B cell (primary cell): ENCODE data around the gene SLC38A1. TPM values are rescaled to one million over a fixed set of nuclear protein-coding genes. Genes with fewer than 3 reads are reported as not detected.

Experiments used
- ATAC-seq: fragments of 200-7000 bp; cut with Tn5 transposase; one replicate; pipeline ENCODE4 v1.10.0; 2021; ENCODE audit warnings: low read depth, mild to moderate bottlenecking, moderate number of reproducible peaks, moderate library complexity
- CTCF ChIA-PET: fragments of 350-600 bp; sonication (Branson Sonifier 250); formaldehyde crosslinking; loops from one replicate; lab custom pipeline; 2021; ENCODE audit warnings: antibody characterized with exemption, inconsistent platforms; lab: Charles Lee
- POLR2A ChIA-PET: fragments of 350-600 bp; sonication (Branson Sonifier 250); formaldehyde crosslinking; loops from one replicate; lab custom pipeline; 2021; ENCODE audit warnings: antibody characterized with exemption; lab: Charles Lee
- DNase-seq: peaks from one replicate; pipeline ENCODE4 v3.0.0; 2013
- H2AFZ ChIP-seq: 2 replicates; pipeline ENCODE4 v1.6.1; 2012; ENCODE audit warnings: mild to moderate bottlenecking, low read depth, low read length; ENCODE audit not compliant: insufficient read depth, poor library complexity, severe bottlenecking
- H3K27ac ChIP-seq, 2 donors: 1 replicate in 1 of 2; 2 replicates in 1 of 2; pipeline ENCODE4 v1.5.1; 2012 to 2013; ENCODE audit warnings: low read length in 2 of 2, mild to moderate bottlenecking in 2 of 2, moderate library complexity in 1 of 2
- H3K27me3 ChIP-seq, 4 experiments: fragments of 200-600 bp in 1 of 4; sonication (generic) in 1 of 4; replicated peaks in 1 of 4; 1 replicate in 2 of 4; 2 replicates in 2 of 4; pipeline versions ENCODE4 v1.6.1 to v1.7.0; 2013 to 2016; ENCODE audit warnings: low read length in 3 of 4, mild to moderate bottlenecking in 2 of 4, mixed read lengths in 1 of 4, moderate library complexity in 1 of 4; ENCODE audit not compliant: insufficient read depth in 4 of 4, control insufficient read depth in 3 of 4; ENCODE audit errors: control extremely low read depth in 1 of 4
- H3K36me3 ChIP-seq, 2 experiments: replicated peaks in 1 of 2; 1 replicate in 1 of 2; 2 replicates in 1 of 2; pipeline versions ENCODE4 v1.6.1 to v1.7.1; 2013; ENCODE audit warnings: low read length in 1 of 2; ENCODE audit not compliant: insufficient read depth in 2 of 2, control insufficient read depth in 1 of 2; ENCODE audit errors: control extremely low read depth in 1 of 2, extremely low read depth in 1 of 2
- H3K4me1 ChIP-seq, 2 donors: fragments of 200-600 bp in 1 of 2; sonication (generic) in 1 of 2; 1 replicate in 1 of 2; 2 replicates in 1 of 2; pipeline versions ENCODE4 v1.5.1 to v1.6.1; 2013 to 2017; ENCODE audit warnings: low read length in 2 of 2; ENCODE audit not compliant: control insufficient read depth in 2 of 2, insufficient read depth in 2 of 2
- H3K4me2 ChIP-seq: replicated peaks from 2 replicates; pipeline ENCODE3; 2012; ENCODE audit warnings: mild to moderate bottlenecking, low read depth, low read length; ENCODE audit not compliant: poor library complexity, severe bottlenecking
- H3K4me3 ChIP-seq, 5 experiments: fragments of 200-600 bp in 1 of 5; sonication (generic) in 1 of 5; 1 replicate in 3 of 5; 2 replicates in 2 of 5; pipeline versions ENCODE4 v1.5.1 to v1.7.0; 2011 to 2016; ENCODE audit warnings: low read length in 4 of 5, mild to moderate bottlenecking in 4 of 5, low read depth in 2 of 5, control low read depth in 1 of 5, moderate library complexity in 1 of 5; ENCODE audit not compliant: insufficient read depth in 1 of 5; ENCODE audit errors: control extremely low read depth in 1 of 5, extremely low read depth in 1 of 5
- H3K79me2 ChIP-seq: fragments of 200-600 bp; sonication (generic); one replicate; pipeline ENCODE4 v1.6.0; 2016; ENCODE audit warnings: low read length; ENCODE audit not compliant: control insufficient read depth, insufficient read depth
- H3K9ac ChIP-seq: fragments of 200-600 bp; sonication (generic); 2 replicates; pipeline ENCODE4 v1.6.1; 2017; ENCODE audit warnings: mild to moderate bottlenecking, low read length, moderate library complexity
- H3K9me3 ChIP-seq, 3 donors: one replicate each; pipeline versions ENCODE4 v1.6.1 to v1.7.1; 2013; ENCODE audit warnings: low read length in 2 of 3; ENCODE audit not compliant: control insufficient read depth in 2 of 3, insufficient read depth in 1 of 3; ENCODE audit errors: control extremely low read depth in 1 of 3
- H4K20me1 ChIP-seq: 2 replicates; pipeline ENCODE4 v1.6.0; 2012; ENCODE audit warnings: mild to moderate bottlenecking, low read length; ENCODE audit not compliant: insufficient read depth, control insufficient read depth, poor library complexity, severe bottlenecking
- H3K27ac Mint-ChIP-seq: one replicate; pipeline ENCODE4 v1.8.0; 2021; ENCODE audit warnings: mixed read lengths
- H3K27me3 Mint-ChIP-seq: one replicate; pipeline ENCODE4 v1.8.0; 2021; ENCODE audit warnings: mixed read lengths
- H3K4me1 Mint-ChIP-seq: one replicate; pipeline ENCODE4 v1.8.0; 2021; ENCODE audit warnings: mixed read lengths
- H3K4me3 Mint-ChIP-seq: one replicate; pipeline ENCODE4 v1.8.0; 2021; ENCODE audit warnings: mixed read lengths
- H3K9me3 Mint-ChIP-seq: one replicate; pipeline ENCODE4 v1.8.0; 2022; ENCODE audit warnings: mixed read lengths; ENCODE audit not compliant: insufficient read depth
- EZH2 ChIP-seq: IDR thresholded peaks from 2 replicates; pipeline ENCODE4 v1.6.1; 2012; ENCODE audit warnings: borderline replicate concordance, low read depth, mild to moderate bottlenecking, moderate library complexity, low read length; ENCODE audit not compliant: insufficient read depth, poor library complexity, severe bottlenecking
- WGBS: methylation state at CpG from one replicate; pipeline ENCODE4 v1.1.5; 2013; ENCODE audit warnings: missing lambda C conversion rate; ENCODE audit not compliant: insufficient coverage; 5-methylcytosine and 5-hydroxymethylcytosine counted together
- intact Hi-C: fragments of 100-400 bp; cut with micrococcal nuclease; formaldehyde crosslinking; loops from one replicate; pipeline ENCODE4 v1.10.0; 2022
- polyA plus RNA-seq: library from polyadenylated mRNA; depleted of rRNA; stranded (reverse); fragments of >200 nt; gene quantifications from 2 replicates; pipeline ENCODE4 v1.2.3, GENCODE V29; 2012
- total RNA-seq, 2 donors: library from RNA; stranded (reverse); fragments of 120-200 nt in 1 of 2; gene quantifications; 1 replicate in 1 of 2; 2 replicates in 1 of 2; pipeline versions ENCODE4 v1.2.3 to v1.2.4, GENCODE V29; 2013 to 2022
- TF ChIP-seq, protein P1 (sequence below): fragments of 200-600 bp; IDR thresholded peaks from one replicate; pipeline ENCODE4 v1.8.0; 2022; ENCODE audit warnings: antibody characterized with exemption, mild to moderate bottlenecking

Gene SLC38A1
- total and polyA plus RNA-seq, 2 donors (not counting 1 experiment from before 2014, with no cell fraction given): 38.1 to 205 TPM

DNA sequence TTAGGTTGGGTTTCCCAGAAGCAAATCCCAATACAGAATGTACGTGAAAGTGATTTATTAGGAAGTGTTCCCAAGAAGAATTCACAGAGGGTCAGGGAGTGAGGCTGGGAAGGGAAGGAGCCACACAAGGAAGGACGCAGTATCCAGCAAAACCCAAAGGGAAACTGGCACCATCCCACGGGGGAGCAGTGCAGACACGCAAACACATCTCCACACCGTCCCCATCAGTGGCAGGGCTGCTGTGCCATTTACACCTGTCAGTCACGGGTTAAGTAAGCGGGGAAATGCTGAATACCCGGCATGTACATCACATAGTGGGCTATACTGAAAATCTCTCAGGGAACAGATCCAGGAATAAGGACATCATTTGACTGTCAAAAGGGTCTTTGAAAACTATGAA, 93.9 kb downstream of the SLC38A1 start:
- Histone ChIP-seq H3K4me3 (no peak overlapping the region), H3K9me3 (no peaks in the 10 kb centered on the region), H3K4me1 (peaks cover 55 to 56% of the 10 kb centered on the region in 2 donors), H3K27ac (peak overlapping the region in 1 of 2 donors; percentile 13), H3K9ac (no peak overlapping the region), H4K20me1 (no peaks in the 10 kb centered on the region), H2AFZ (no peak overlapping the region), H3K27me3 (no peaks in the 10 kb centered on the region), H3K4me2 (peak overlapping the region; percentile 62), H3K79me2 (peaks cover 4% of the 10 kb centered on the region), H3K36me3 (no peaks in the 10 kb centered on the region)
- no peak for ATAC-seq
- Mint-ChIP-seq H3K27me3 (no peaks in the 10 kb centered on the region), H3K4me3 (no peak overlapping the region), H3K9me3 (no peaks in the 10 kb centered on the region), H3K4me1 (peaks cover 65% of the 10 kb centered on the region), H3K27ac (peak overlapping the region; percentile 27)
- POLR2A ChIA-PET: no interaction called here
- intact Hi-C loops: no loop called here
- 90% methylated on average over 5 of the region's 8 CpGs for WGBS
- TF ChIP-seq, protein P1, sequence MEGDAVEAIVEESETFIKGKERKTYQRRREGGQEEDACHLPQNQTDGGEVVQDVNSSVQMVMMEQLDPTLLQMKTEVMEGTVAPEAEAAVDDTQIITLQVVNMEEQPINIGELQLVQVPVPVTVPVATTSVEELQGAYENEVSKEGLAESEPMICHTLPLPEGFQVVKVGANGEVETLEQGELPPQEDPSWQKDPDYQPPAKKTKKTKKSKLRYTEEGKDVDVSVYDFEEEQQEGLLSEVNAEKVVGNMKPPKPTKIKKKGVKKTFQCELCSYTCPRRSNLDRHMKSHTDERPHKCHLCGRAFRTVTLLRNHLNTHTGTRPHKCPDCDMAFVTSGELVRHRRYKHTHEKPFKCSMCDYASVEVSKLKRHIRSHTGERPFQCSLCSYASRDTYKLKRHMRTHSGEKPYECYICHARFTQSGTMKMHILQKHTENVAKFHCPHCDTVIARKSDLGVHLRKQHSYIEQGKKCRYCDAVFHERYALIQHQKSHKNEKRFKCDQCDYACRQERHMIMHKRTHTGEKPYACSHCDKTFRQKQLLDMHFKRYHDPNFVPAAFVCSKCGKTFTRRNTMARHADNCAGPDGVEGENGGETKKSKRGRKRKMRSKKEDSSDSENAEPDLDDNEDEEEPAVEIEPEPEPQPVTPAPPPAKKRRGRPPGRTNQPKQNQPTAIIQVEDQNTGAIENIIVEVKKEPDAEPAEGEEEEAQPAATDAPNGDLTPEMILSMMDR: no peak
- no peak for TF ChIP-seq EZH2
- peak; percentile 17 for DNase-seq
- CTCF ChIA-PET: interaction anchor here (1.2 to 1.4 kb wide), 3 partner anchors 13 to 21 kb away, joined by 3 to 4 read pairs (median 4); no protein-coding TSS in a partner anchor

DNA sequence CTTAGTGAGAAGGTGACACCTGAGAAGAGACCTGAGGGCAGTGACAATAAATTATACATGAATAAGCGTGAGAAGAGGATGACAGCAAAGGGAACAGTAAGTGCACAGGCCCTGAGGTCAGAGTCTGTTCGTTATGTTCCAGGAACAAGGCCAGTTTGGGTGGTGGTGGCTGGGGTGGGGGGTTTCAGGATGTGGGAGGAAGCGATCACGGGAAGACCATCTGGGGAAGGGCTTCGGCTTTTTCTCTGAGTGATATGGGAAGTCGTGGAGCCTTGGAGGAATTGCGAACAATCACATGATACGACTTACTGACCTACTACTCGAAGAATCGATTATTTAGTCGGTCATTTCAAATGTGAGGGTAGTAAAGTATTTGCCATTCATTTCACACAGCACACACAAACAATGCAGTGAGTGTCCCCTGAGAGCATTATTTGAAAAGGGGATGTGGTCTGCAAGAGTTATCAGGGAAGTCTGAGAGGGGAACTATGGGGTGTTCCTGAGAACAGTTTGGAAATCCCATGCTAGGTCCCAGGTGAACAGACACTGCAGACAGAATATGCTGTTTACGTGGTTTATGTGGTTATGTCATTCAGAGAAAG, 94.7 kb downstream of the SLC38A1 start:
- ChIA-PET POLR2A (no interaction called here), CTCF (interaction anchor here (1.3 kb wide), 1 partner anchor 13 kb away, joined by 4 read pairs; no protein-coding TSS in a partner anchor)
- Histone ChIP-seq H3K4me3 (peak overlapping the region in 1 of 5 experiments; percentile 29), H3K9me3 (no peaks in the 10 kb centered on the region), H3K36me3 (no peaks in the 10 kb centered on the region), H3K9ac (peak overlapping the region; percentile 25), H3K4me2 (peak overlapping the region; percentile 62), H2AFZ (no peak overlapping the region), H4K20me1 (no peaks in the 10 kb centered on the region), H3K27me3 (no peaks in the 10 kb centered on the region), H3K79me2 (peaks cover 4% of the 10 kb centered on the region), H3K27ac (peak overlapping the region in 1 of 2 donors; percentile 51), H3K4me1 (peaks cover 48% of the 10 kb centered on the region in 2 donors)
- Mint-ChIP-seq H3K4me1 (peaks cover 58% of the 10 kb centered on the region), H3K9me3 (no peaks in the 10 kb centered on the region), H3K27ac (peak overlapping the region; percentile 69), H3K27me3 (no peaks in the 10 kb centered on the region), H3K4me3 (peak overlapping the region; percentile 66)
- no peak for TF ChIP-seq EZH2
- TF ChIP-seq, protein P1: no peak
- ATAC-seq (peak; percentile 65), DNase-seq (peak; percentile 60)
- intact Hi-C loops: no loop called here
- 6% methylated on average over 5 of the region's 12 CpGs for WGBS
